Kidney tubule cell (primary cell): Measurements from ENCODE around the gene GPR39.
A peak's percentile ranks its signal among the peaks of the same experiment; 100 is the strongest.

Source experiments
- DNase-seq: peaks from one replicate; pipeline ENCODE4 v3.0.0-alpha.2; 2018; ENCODE audit warnings: low spot score

GPR39 gene

GRCh38 chr2:132605236-132606180 is 188.9 kb downstream of the GPR39 start:
- DNase-seq: no peak

DNA sequence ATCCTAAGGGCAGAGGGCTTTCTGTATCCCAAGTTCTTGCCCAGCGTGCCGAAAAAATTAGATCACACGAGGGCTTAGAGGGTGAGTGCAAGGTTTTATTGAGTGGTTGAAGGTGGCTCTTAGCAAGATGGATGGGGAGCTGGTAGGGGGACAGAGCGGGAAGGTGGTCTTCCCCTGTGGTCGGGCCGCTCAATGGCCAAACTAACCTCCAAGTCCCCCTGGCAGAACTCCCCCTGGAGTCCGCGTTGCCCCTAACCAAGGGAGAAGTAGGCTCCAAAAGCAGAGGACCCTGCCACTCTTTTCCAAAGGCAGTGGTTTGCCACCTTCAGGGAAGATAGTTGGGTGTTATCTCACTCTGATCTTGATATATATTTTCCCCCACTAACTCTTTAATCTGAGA is 190.0 kb downstream of the GPR39 start:
- no peak for DNase-seq

DNA sequence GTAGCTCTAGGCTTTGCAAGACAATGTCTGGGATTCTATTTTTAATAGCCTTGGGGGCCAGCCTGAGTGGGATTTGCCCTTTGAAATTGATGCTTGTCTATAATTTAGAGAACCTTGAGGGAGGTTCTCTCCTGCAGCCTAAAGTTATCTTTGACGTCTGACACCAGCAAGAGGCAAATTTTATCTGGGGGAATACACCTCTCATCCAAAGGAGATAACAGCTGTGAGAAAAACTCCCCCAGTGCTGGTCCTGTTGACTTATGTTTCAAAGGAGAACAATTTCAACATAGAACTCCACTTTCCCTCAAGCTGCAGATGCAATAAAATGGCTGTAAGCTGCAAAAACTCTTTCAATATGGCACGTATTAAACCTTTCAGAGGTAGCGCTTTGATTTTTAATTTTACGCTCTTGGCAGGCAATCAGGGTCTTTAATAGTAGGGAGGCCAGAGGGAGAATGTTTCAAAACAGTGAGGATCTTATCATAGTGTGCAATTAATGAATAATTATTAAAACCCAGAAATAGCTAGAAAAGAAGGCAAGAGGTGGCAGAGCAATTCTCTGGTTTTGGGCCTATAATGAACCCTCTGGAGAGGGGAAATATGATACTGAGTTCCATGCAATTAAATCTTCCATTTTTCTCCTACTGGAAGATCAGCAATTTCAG is 191.0 kb downstream of the GPR39 start:
- DNase-seq: no peak

DNA sequence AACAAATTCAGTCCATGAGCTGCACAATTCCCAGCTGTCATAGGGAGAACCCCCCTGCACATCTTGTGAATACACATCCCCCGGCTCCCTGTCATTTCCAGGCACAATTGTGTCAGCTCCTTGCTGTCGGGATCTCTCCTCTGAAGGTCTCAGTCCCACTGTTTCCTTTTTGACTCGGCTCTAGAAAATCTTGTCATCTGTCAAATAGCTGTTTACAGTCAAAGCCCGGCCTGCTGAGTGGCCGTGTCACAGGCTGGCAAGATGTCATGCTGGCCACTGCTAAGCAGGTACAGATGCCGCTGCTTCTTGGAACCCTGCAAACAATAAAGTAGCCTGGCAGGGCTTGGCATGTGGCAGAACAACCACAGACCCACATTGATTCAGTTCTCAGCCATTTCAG is 191.7 kb downstream of the GPR39 start:
- no peak for DNase-seq

GRCh38 chr2:132609101-132609890 is 192.7 kb downstream of the GPR39 start:
- DNase-seq: no peak

- no peak for DNase-seq
Observed at GRCh38 chr2:132611719-132612118, 195.1 kb downstream of the GPR39 start.

GRCh38 chr2:132615329-132616085 is 198.9 kb downstream of the GPR39 start:
- no peak for DNase-seq

GRCh38 chr2:132617989-132618388 is 201.4 kb downstream of the GPR39 start:
- DNase-seq: no peak

GRCh38 chr2:132618734-132619133 is 202.1 kb downstream of the GPR39 start:
- DNase-seq: no peak

DNA sequence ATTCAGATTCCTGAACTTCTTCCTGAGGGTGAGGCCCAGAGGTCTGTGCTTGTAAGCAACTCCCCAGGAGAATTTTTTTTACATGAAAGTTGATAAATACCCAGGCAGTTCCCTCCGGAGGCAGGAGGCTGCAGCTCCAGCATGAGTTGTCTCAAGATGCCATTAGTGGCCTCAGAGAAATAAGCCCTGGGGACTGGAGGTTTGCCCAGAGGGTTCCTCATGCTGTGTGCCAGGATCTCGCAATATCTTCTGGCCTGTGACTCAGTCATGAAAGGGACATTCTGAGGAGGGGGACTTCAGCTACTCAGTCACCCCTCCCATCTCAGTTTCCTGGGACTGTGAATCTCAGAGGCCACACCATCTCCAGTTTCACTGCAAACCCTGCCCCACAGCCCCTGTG is 203.5 kb downstream of the GPR39 start:
- peak; percentile 28 for DNase-seq

DNA sequence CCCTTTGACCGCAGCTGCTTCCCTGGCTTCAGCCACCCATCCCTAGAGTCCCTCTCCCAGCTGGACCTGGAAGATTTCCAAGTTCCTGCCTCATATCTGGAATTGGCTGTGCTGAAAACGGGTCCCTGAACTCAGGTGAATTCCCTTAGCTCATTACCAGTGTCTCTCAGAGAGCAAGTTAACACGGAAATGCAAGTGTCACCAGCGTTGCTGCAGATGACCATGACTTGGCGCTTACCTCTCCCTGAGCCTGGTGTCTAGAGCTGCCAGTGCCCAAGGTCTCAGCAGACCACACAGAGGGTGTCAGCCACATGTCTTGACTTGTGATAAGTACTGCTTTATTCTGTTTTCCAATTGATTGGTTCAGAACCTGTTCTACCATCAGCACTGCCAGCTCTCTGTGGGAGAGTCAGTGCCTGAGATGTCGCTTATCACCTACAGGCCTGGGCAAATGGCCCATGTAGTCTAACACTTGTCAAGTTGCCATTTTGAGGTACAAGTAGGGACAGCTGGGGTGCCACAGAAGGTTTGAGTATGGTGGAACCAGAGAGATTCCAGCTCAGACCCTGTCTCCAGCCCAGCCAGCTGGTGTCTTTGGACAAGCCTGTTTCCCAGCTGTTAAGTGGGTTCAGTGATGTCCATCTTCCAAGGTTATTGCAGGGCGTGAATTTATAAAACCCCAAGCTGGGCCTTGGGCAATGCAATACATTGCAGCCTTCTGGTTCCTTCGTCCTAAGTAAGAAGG is 204.7 kb downstream of the GPR39 start:
- DNase-seq: peak; percentile 53

GRCh38 chr2:132623096-132623839 is 206.7 kb downstream of the GPR39 start:
- DNase-seq: no peak

- DNase-seq: no peak
Observed at GRCh38 chr2:132627536-132627935, 210.9 kb downstream of the GPR39 start.

GRCh38 chr2:132632000-132632649 is 215.5 kb downstream of the GPR39 start:
- peak; percentile 63 for DNase-seq

DNA sequence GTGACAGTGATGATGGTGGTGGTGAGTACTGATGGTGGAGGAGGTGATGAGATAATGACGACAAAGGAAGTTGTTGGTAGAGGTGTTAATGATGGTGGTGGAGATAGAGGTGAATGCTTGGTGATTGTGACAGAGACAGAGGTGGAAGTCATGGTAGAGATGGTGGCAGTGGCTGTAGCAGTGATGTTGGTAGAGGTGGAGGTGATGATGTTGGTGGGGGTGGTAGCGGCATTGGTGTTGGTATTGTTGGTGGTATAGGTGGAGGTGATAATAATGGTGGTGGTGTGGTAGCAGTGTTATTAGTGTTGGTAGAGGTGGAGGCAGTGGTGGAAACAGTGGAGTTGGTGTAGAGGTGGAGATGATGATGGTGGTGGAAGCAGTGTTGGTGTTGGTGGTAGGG is 217.0 kb downstream of the GPR39 start:
- DNase-seq: no peak

DNA sequence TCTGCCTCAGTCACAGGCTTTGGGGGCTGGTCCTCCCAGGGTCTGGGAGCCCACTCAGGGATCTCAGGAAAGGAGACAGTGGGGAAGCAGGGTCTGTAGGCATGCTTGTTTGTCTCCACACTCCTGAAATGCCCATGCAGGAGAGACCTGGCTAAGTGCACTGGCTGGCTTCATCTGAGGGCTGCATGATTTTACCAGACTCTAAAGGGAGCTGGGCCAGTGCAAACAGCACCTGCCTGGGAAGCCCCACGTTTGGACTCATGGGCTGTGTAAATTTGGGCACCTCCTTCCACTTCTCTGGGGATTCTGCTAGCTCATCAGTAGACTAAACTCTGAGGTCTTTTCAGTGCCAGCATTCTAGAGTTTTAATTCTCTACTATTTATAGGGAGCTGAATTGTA is 219.7 kb downstream of the GPR39 start:
- no peak for DNase-seq

- DNase-seq: no peak
Observed at GRCh38 chr2:132638313-132639040, 221.9 kb downstream of the GPR39 start.

DNA sequence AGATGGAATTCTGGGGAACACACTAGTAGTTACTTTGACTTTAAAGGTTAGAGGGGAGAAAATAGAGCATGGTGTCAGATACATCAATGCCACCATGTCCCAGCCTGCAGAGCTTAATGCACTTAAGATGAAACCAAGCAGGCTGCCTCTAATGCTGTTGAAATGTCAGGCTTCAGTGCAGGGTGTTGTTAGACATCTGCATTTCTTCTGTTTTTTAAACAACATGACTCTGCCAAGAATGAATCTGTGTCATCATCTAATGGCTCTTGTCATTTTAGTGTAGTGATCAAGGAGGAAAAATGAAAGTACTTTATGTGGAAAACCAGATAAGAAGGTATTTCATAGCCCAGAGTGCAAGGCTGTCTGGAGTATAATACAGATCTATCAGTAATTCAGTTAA is 223.5 kb downstream of the GPR39 start:
- no peak for DNase-seq

DNA sequence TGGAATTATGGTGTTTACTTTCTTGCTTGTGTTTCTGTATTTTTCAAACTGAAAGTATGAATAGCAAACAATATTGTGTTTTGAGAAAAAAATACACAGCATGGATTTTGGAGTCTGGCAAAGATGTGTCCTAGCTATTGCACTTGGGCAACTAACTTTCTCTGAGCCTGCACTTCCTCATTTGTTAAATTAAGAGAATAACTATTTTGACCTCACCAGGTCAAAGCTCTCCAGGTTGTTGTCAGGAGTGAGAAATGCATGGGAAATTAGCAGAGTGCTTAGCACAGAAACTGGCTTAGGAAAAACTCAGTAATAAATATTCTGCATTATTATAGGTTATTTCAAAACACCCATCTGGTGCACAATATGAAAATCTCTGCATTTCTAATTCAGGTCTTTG is 225.2 kb downstream of the GPR39 start:
- DNase-seq: no peak
